Endometrial microvascular endothelial cells (primary cell): ENCODE data around the gene CCDC40. TPM values are rescaled to one million over a fixed set of nuclear protein-coding genes. Genes with fewer than 3 reads are reported as not detected.

ENCODE experiments used
- in situ Hi-C: cut with HindIII; loops from 2 replicates; pipeline ENCODE4 v1.10.0; 2017; ENCODE audit warnings: low sequenced_read_pairs, low pct_unique_long_range_greater_than_20kb; ENCODE audit errors: inconsistent ontology term
- total RNA-seq: library from RNA; depleted of rRNA; stranded (reverse); fragments of >200 nt; gene quantifications from one replicate; pipeline ENCODE4 v1.2.3, GENCODE V29; 2015; ENCODE audit errors: inconsistent ontology term

CCDC40 gene, protein sequence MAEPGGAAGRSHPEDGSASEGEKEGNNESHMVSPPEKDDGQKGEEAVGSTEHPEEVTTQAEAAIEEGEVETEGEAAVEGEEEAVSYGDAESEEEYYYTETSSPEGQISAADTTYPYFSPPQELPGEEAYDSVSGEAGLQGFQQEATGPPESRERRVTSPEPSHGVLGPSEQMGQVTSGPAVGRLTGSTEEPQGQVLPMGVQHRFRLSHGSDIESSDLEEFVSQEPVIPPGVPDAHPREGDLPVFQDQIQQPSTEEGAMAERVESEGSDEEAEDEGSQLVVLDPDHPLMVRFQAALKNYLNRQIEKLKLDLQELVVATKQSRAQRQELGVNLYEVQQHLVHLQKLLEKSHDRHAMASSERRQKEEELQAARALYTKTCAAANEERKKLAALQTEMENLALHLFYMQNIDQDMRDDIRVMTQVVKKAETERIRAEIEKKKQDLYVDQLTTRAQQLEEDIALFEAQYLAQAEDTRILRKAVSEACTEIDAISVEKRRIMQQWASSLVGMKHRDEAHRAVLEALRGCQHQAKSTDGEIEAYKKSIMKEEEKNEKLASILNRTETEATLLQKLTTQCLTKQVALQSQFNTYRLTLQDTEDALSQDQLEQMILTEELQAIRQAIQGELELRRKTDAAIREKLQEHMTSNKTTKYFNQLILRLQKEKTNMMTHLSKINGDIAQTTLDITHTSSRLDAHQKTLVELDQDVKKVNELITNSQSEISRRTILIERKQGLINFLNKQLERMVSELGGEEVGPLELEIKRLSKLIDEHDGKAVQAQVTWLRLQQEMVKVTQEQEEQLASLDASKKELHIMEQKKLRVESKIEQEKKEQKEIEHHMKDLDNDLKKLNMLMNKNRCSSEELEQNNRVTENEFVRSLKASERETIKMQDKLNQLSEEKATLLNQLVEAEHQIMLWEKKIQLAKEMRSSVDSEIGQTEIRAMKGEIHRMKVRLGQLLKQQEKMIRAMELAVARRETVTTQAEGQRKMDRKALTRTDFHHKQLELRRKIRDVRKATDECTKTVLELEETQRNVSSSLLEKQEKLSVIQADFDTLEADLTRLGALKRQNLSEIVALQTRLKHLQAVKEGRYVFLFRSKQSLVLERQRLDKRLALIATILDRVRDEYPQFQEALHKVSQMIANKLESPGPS
- not detected for total RNA-seq

DNA sequence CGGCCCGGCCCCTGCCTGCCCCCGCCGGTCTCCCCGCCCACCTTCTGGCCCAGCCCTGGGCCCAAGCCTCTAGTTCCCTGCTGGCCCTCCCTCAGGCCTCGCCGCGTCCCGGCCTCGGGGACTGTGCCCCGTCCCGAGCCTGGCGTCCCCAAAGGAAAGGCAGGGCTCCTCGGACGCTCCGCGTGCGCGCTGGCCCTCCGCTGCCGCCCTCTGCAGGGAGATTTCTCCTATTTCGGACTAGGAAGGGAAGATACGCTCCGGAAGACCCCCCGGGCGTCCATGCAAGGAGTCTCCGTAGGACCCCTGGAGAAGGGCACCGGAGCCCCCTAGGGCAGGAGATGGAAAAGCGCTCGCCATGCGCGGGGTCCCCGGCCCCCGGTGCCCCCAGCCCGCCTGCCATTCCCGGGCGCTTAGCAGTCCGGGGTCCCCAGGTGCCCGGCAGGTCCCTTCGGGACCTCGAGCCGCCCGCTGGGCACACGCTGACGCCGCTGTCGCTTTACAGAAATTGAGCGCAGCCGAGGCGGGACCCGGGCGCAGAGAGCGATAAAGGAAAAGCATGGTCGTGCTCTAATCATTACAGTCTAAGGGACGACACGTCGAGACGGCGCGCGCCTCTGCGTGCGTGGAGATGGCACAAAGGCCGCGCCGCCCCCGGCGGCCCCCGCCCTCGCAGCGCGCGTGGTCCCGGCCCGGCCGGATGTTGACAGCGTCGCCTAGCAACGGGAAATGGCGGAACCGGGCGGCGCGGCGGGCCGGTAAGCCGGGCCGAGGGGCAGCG, at the start of gene CCDC40:
Gene CCDC40, plus strand, starts transcription at position 706 of the 778 bp plus-strand sequence. Its CDS starts 21 bp downstream, at position 727.
- in situ Hi-C loops, result no loop called here

DNA sequence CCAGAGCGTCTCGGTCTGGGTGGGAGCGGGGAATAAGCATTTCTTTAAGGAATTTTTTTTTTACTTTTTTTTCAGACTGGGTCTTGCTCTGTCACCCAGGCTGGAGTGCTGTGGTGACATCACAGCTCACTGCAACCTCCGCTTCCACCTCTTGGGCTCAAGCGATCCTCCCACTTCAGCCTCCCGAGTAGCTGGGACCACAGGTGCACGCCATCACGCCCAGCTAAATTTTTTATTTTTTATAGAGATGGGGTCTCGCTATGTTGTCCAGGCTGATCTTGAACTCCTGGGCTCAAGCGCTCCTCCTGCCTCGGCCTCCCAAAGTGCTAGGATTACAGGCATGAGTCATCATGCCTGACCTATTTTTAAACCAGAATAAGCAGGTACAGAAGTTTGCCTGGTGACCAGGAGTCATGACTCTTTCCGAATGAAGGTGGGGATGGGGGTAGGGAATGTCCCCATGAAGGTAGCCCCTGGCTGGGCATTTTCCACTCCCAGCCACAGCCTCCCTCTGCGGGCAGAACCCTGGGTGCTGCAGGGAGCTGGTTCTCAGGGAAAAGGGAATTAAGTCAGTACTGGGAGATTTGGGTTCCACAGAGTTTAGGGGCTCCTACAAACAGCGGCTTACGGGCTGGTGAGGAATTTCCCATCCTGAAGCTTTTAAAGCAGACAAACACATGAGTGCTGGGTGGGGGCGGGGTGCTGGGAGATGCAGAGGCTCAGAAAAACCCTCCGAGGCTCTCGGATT, 49.1 kb upstream of the CCDC40 start:
- in situ Hi-C loops, result loop anchor here (25.0 kb wide), 1 partner anchor 200 kb away; the partner anchor contains the start of genes CBX2 and CBX8

DNA sequence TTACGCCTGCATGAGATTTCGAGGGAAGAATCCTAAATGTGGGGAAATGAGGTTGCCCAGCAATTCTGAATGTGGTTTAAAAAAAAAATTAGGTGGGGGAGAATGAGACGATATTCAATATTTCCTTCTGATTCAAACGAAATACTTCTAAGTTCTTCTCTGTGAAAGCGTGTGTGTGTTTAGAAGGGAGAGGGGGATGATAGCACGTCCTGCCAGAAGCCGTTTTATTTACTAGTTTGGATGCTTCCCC, 48.6 kb upstream of the CCDC40 start:
- in situ Hi-C loops, result loop anchor here (25.0 kb wide), 1 partner anchor 201 kb away; the partner anchor contains the start of genes CBX2 and CBX8

DNA sequence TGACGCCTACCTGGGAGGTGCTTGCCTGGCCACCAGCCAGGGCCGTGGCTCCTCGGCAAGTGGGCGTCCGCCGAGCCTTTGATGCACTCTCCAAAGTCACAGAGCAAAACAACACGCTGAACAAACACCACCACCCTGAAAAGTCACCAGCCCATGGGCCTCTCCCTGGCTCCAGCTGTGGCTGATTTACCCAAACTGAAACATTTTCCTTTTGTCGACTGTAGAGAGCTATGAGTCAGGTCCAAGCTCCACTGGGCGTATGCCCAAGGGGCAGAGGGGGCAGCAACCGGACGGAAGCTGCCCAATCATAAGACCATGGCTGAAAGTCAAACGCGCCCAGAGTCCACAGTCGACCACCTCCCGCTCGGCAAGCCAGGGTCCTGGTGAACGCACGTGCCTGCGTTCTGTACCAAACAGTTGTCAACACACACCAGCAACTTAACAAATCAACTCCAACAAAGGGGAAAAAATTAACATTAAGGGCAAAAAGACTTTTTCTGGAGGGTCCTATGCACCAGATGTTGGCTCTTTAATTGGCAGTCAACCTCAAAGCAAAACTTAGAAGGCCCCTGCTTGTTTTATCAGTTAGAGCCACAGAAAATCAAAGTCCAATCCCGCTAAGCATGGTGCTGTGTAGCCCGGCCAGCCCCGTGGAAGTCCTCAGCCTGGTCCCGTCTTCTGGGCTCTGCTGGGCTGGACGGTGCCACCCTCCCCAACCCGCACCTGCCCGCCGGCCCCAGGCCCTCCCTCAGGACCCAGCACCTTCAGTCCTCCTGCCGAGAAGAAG, 48.1 kb upstream of the CCDC40 start:
- in situ Hi-C loops, result loop anchor here (25.0 kb wide), 1 partner anchor 201 kb away; the partner anchor contains the start of genes CBX2 and CBX8

DNA sequence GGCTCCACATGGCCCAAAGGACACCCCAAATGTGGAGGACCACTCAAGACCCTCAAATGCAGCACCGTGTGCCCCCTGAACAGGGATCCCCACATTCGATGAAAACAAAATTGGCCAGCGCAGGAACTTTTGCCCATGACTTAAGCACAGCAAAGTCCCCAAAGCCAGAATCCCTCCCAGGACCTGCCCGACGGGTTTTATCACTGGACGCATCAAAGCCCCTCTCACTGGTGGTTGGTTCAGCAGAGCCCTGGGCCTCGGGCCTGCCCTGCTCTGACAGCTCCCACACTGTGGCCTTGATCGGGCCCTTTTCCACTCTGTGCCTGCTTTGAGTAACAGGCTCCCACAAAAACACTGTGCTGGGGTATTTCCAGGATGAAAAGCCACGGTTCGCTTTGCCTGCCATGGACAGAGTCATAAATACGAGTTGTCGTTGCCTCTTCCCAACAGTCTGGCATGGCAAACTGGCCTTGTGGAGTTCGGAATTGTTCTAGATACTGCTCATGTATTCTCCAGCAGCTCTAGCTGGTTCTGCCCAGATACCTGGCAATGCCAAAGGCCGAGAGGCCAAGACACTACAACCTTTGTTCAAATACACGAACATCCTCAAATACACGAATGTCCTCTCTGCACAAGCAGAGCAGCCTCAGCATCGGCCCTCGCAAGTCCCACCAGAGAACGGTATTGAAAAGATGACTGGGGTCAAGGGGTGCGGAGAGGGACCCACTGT, 47.2 kb upstream of the CCDC40 start:
- in situ Hi-C loops, result loop anchor here (25.0 kb wide), 1 partner anchor 202 kb away; the partner anchor contains the start of genes CBX2 and CBX8

DNA sequence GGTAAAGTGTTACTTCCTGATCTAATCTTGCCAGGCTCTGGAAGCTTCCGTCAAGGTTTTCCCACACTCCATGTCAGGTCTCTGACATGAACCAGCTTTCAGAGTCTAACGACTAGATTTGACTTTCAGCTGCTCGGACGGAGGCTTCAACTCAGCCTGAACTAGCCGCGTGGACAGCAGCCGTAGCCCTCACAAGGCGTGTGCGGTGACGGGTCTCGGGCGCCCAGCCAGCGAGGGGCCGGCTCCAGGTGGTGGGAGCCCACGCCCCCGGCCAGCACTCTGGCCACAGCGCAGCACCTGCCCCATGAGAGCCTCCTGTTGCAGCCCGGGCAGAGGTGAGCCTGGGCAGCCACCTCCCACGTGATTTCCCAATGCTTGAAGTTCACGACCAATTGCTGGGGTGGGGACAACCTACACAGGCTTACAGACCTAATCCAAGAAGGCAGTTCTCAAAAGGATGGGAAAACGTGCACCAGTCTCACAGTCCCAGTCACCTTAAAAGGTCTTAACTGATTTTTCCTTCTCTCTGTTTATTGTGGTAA, 46.3 kb upstream of the CCDC40 start:
- in situ Hi-C loops, result loop anchor here (25.0 kb wide), 1 partner anchor 203 kb away; the partner anchor contains the start of genes CBX2 and CBX8

DNA sequence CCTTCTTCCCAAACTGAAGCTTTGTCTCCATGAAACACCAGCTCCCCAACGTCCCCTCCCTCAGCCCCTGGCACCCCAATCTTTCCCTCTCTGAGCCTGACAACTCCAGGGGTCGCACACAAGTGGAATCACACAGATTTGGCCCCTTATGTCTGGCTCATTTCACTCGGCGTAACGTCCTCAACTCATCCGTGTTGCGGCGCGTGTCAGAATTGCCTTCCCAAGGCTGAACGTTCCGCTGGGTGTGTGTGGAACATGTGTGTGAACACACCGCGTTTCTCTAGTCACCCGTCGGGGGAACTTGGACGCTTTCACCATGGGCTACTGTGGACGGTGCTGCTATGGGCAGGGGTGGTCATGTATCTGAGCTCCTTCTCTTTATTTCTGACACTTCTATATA, 45.7 kb upstream of the CCDC40 start:
- in situ Hi-C loops, result loop anchor here (25.0 kb wide), 1 partner anchor 203 kb away; the partner anchor contains the start of genes CBX2 and CBX8

DNA sequence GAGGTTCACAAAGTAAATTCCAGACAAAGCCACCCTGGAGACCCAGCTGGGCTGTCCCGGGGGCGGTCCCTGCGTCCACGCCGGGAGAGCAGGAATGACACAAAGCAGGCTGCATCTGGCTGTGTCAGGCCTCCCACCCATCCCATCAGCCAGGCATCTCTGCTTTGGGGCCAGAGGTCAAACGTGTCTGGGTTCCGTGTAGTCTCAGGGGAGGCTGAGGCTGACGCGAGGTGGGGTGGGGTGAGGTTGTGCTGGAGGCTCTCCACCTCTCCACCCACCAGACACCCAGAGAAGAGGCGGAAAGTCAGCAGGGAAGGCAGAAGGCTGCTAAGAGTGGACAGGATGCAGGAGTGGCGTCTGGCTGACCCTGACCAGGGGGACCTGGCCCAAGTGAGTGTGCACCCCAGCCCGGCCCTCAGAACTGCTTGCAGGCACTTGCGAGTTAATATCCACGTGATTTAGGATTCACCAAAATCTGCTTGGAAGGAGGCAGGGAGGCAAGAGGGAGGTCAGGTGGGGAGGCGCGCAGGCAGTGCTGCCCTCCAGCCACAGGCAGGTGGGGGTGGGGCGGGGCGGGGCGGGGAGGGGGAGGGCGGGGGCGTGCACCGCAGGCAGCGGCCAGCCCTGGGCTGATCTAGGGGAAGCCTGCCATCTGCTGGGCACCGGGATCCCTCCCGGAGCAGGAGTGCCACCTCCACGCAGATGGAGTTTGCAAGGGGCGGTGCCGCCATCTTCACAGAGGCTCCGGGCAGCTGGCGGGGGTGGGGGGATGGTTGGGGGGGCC, 45.1 kb upstream of the CCDC40 start:
- in situ Hi-C loops, result loop anchor here (25.0 kb wide), 1 partner anchor 204 kb away; the partner anchor contains the start of genes CBX2 and CBX8

DNA sequence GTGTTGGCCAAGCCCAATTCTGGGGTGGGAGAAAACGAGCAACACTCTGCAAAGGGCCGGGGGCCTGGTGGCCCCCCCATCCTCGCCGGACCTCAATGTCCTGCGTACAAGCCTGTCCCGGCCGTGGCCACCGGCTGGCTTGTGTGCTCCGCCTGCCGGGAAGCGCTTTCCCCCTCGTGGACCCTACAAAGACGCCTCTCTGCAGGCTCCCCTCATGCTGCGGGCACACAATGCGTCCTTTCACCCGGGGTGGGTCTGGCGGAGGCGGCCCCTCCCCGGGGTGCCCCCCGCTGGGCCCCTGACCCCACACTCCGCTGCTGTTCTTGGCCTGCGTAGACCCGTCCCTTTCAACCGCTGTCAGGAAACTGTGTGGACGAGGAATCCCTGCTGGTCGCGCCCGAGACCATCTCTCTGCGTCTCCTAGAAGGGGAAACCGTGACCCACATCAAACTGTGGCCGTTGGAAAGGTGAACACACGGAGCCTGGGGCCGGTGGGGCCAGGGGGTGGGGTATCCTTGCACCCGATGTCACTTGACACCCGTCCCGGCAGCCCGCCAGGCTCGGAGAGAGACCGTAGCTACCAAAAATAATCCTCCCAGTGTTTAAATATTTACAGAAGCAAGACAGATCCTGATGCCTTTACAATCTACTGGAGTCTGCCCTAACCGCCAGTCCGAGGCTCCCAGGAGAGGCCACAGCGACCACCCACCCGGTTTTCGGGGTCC, 44.4 kb upstream of the CCDC40 start:
- in situ Hi-C loops, result loop anchor here (25.0 kb wide), 1 partner anchor 205 kb away; the partner anchor contains the start of genes CBX2 and CBX8

DNA sequence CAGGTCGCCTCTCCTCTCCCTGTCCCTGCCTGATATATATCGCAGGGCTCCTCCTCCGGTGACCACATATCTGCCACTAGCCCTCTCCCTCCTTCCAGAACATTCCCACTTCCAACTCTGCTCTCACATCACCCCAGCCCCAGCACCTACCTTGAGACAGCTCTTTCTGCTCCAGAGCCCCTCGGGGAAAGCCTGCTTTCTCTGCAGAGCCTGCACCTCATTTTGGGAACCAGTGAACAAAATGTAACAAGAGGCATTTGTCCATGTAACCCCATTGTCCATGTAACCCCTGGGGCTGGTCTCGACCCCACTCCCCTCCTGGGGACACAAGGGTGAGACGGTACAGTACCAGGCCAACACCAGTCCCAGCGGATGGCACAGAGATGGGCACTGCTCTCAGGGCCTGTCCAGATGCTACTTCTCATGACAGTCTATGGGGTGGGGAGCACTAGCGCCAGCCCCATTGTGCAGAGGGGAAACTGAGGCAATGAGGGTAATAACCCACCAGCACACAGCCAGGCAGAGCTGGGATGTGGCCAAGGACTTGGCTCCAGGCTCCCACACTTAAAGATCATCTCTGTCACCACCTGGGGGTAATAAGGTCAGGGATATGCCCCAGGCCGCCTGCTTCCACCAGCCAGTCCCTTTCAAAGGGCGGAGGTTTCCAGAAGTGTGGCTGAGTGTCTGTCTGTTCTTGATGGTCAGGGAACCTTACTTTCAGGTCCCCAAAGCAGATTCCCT, 43.6 kb upstream of the CCDC40 start:
- in situ Hi-C loops, result loop anchor here (25.0 kb wide), 1 partner anchor 206 kb away; the partner anchor contains the start of genes CBX2 and CBX8

DNA sequence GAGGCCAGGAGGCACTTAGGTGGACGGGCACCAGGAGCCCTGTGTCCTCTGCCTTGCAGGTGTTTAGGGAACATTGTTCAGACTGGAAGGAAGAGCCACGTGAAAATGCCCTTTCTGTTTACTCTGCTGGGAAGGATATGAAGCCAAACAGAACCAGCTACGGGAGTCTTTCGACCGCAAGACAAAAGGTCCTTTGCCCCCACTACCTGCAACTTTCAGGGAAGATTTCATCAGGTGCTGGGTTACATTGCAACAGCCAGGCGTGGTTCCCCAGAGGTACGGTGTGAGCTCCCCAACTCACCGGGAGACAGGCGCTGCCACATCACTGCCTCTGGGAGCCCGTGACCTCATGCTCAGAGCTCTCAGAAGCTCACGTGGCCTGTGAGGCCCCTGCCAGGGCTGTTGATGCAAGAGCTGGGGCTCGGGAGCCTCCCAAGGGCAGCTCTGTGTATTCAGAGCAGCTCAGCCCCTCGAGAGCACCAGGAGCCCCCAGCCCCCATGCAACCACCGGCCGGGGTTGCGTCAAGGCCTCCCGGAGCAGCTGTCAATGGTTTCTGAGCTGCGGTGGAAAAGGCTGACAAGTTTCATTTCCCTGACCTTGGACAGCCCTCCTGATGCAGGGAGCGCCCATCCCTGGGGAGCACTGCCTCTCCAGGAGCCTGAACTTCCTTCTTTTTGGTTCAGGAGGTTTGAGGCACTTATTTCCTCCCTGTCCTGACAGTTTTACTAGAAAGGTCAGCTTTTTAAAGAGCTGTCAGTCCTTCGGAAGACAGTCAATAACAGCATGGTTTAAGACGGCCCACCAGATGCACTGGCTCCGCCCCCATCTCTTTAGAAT, 42.8 kb upstream of the CCDC40 start:
- in situ Hi-C loops, result loop anchor here (25.0 kb wide), 1 partner anchor 206 kb away; the partner anchor contains the start of genes CBX2 and CBX8

DNA sequence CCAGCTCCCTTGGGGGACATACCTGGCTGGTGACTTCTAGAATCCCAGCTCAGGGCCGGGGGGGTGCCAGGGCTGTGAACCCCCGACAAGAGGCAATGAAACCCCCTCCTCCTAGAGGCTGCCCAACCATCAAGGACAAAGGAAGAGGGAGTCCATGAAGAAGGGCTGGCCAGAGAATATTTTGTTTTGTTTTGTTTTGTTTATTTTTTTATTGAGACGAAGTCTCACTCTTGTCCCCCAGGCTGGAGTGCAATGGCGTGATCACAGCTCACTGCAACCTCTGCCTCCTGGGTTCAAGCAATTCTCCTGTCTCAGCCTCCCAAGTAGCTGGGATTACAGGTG, 42.2 kb upstream of the CCDC40 start:
- in situ Hi-C loops, result loop anchor here (25.0 kb wide), 1 partner anchor 207 kb away; the partner anchor contains the start of genes CBX2 and CBX8

DNA sequence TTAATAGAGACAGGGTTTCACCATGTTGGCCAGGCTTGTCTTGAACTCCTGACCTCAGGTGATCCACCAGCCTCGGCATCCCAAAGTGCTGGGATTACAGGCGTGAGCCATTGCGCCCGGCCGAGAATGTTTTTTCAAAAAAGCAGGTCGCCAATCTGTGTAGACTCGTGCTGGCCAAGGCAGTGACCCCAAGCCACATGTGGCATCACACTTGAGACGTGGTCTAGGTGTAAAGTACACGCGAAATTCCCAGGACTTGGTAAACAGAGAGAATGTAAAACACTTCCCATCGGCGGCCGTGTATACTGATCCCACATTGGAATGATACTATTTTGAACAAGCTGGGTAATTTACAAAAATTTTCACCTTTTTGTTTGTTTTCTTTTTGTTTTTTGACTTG, 41.8 kb upstream of the CCDC40 start:
- in situ Hi-C loops, result loop anchor here (25.0 kb wide), 1 partner anchor 207 kb away; the partner anchor contains the start of genes CBX2 and CBX8
